Prostate gland (tissue), 2 donors: Measurements from ENCODE around the gene PHF20. TPM values are rescaled to one million over a fixed set of nuclear protein-coding genes. Genes with fewer than 3 reads are reported as not detected.

ENCODE experiments used
- DNase-seq: peaks from one replicate; pipeline ENCODE4 v3.0.0-alpha.2; 2019; ENCODE audit warnings: low spot score
- H3K27ac ChIP-seq, 2 donors: fragments of 200-600 bp; sonication (generic); 2 replicates each; pipeline ENCODE4 v1.5.1; 2017 to 2019
- H3K27me3 ChIP-seq: fragments of 200-600 bp; sonication (generic); replicated peaks from 2 replicates; pipeline ENCODE4 v1.5.1; 2019; ENCODE audit not compliant: insufficient read depth
- H3K36me3 ChIP-seq, 2 donors: fragments of 200-600 bp; sonication (generic); 1 replicate in 1 of 2; 2 replicates in 1 of 2; pipeline versions ENCODE4 v1.5.1 to v1.8.1; 2017 to 2019
- H3K4me1 ChIP-seq: fragments of 200-600 bp; sonication (generic); replicated peaks from 2 replicates; pipeline ENCODE4 v1.5.1; 2019
- H3K4me3 ChIP-seq, 2 donors: fragments of 200-600 bp; sonication (generic); 2 replicates each; pipeline ENCODE4 v1.5.1; 2017 to 2019
- H3K9me3 ChIP-seq: fragments of 200-600 bp; sonication (generic); 2 replicates; pipeline ENCODE4 v1.5.1; 2017
- CTCF ChIP-seq, 4 experiments: fragments of 200-600 bp in 2 of 4; fragments of 450-650 bp in 2 of 4; sonication (generic) in 2 of 4; IDR thresholded peaks; 1 replicate in 3 of 4; 2 replicates in 1 of 4; pipeline ENCODE4 v1.5.1; 2016 to 2019; ENCODE audit warnings: antibody characterized with exemption in 4 of 4, mild to moderate bottlenecking in 2 of 4, moderate library complexity in 2 of 4
- POLR2A ChIP-seq: fragments of 450-650 bp; IDR thresholded peaks from one replicate; pipeline ENCODE4 v1.6.1; 2016; ENCODE audit warnings: antibody characterized with exemption, mild to moderate bottlenecking
- POLR2AphosphoS5 ChIP-seq: sonication (generic); formaldehyde crosslinking; IDR thresholded peaks from one replicate; pipeline ENCODE4 v1.6.1; 2017; ENCODE audit warnings: antibody characterized with exemption
- WGBS: methylation state at CpG from one replicate; pipeline ENCODE4 v1.1.5; 2018; 5-methylcytosine and 5-hydroxymethylcytosine counted together
- intact Hi-C: fragments of 100-400 bp; cut with DNase I; formaldehyde crosslinking; loops from one replicate; pipeline ENCODE4 v1.14.2; 2022
- total RNA-seq, 2 donors: library from RNA; depleted of rRNA; stranded (reverse); fragments of >200 nt; gene quantifications; one replicate each; pipeline ENCODE4 v1.1.0, GENCODE V29; 2016

PHF20 gene
- total RNA-seq, 2 donors from 2014 or later = 34.7 to 61.1 TPM

- TF ChIP-seq POLR2AphosphoS5 (no peak), CTCF (IDR thresholded peaks at IDR 0.05) (no peak), POLR2A (no peak)
- no peak overlapping the region for H3K27ac ChIP-seq
- no peak for DNase-seq
- H3K36me3 ChIP-seq = no peaks in the 10 kb centered on the region
- no peaks in the 10 kb centered on the region for H3K4me1 ChIP-seq
- intact Hi-C loops = no loop called here
- no peaks in the 10 kb centered on the region for H3K27me3 ChIP-seq
- H3K9me3 ChIP-seq = no peaks in the 10 kb centered on the region
- no peak overlapping the region for H3K4me3 ChIP-seq
- WGBS = 76% methylated on average over 2 of the region's 2 CpGs
Observed at GRCh38 chr20:35929301-35929700, 157.5 kb downstream of the PHF20 start.

GRCh38 chr20:35934050-35934449, 162.2 kb downstream of the PHF20 start:
- TF ChIP-seq CTCF (IDR thresholded peaks at IDR 0.05) = no peak
- WGBS = 90% methylated on average over 4 of the region's 4 CpGs
- intact Hi-C loops = no loop called here
- H3K9me3 ChIP-seq = no peaks in the 10 kb centered on the region
- no peaks in the 10 kb centered on the region for H3K36me3 ChIP-seq
- no peak for DNase-seq
- no peaks in the 10 kb centered on the region for H3K4me1 ChIP-seq
- H3K27me3 ChIP-seq = no peaks in the 10 kb centered on the region
- no peak overlapping the region for H3K4me3 ChIP-seq
- H3K27ac ChIP-seq = no peak overlapping the region

- TF ChIP-seq CTCF (IDR thresholded peaks at IDR 0.05) (no peak), POLR2AphosphoS5 (no peak), POLR2A (no peak)
- 92% methylated on average over 3 of the region's 3 CpGs for WGBS
- Histone ChIP-seq H3K27me3 (no peaks in the 10 kb centered on the region), H3K27ac (no peak overlapping the region), H3K4me1 (no peaks in the 10 kb centered on the region), H3K9me3 (no peaks in the 10 kb centered on the region), H3K36me3 (no peaks in the 10 kb centered on the region), H3K4me3 (no peak overlapping the region)
- DNase-seq = no peak
- intact Hi-C loops = no loop called here
Observed at GRCh38 chr20:35939264-35939663, 167.4 kb downstream of the PHF20 start.

- no peak overlapping the region for H3K27ac ChIP-seq
- intact Hi-C loops = no loop called here
- H3K27me3 ChIP-seq = no peaks in the 10 kb centered on the region
- no peak for DNase-seq
- no peak overlapping the region for H3K4me3 ChIP-seq
- no peaks in the 10 kb centered on the region for H3K4me1 ChIP-seq
- TF ChIP-seq POLR2AphosphoS5 (no peak), CTCF (IDR thresholded peaks at IDR 0.05) (no peak), POLR2A (no peak)
- WGBS = 94% methylated on average over 2 of the region's 2 CpGs
- H3K9me3 ChIP-seq = no peaks in the 10 kb centered on the region
- no peaks in the 10 kb centered on the region for H3K36me3 ChIP-seq
Observed at GRCh38 chr20:35941620-35942019, 169.8 kb downstream of the PHF20 start.

- Histone ChIP-seq H3K36me3 (no peaks in the 10 kb centered on the region), H3K27ac (no peak overlapping the region), H3K9me3 (no peaks in the 10 kb centered on the region), H3K4me3 (no peak overlapping the region), H3K4me1 (no peaks in the 10 kb centered on the region), H3K27me3 (no peaks in the 10 kb centered on the region)
- no peak for TF ChIP-seq CTCF (IDR thresholded peaks at IDR 0.05)
- TF ChIP-seq POLR2AphosphoS5 = no peak
- no peak for DNase-seq
- intact Hi-C loops = no loop called here
- whole genome bisulfite sequencing = 89% methylated on average over 2 of the region's 2 CpGs
Observed at GRCh38 chr20:35942243-35942642, 170.4 kb downstream of the PHF20 start.
